Caki2 (cell line): ENCODE results near the gene GGT6. TPM values are rescaled to one million over a fixed set of nuclear protein-coding genes. Genes with fewer than 3 reads are reported as not detected.

Experiments
- DNase-seq: peaks from one replicate; pipeline ENCODE4 v3.0.0-alpha.2; 2015; ENCODE audit warnings: low read depth
- in situ Hi-C: cut with HindIII; loops from 2 replicates; pipeline ENCODE4 v1.10.0; 2016; ENCODE audit warnings: low sequenced_read_pairs, low pct_unique_long_range_greater_than_20kb, mixed read lengths
- total RNA-seq: library from RNA; depleted of rRNA; stranded (reverse); fragments of >200 nt; shearing (Covaris generic); gene quantifications from 2 replicates; pipeline ENCODE4 v1.2.3, GENCODE V29; 2014; ENCODE audit warnings: low replicate concordance

The GGT6 gene
- total RNA-seq, 1 experiment from 2014 or later = not detected

DNA sequence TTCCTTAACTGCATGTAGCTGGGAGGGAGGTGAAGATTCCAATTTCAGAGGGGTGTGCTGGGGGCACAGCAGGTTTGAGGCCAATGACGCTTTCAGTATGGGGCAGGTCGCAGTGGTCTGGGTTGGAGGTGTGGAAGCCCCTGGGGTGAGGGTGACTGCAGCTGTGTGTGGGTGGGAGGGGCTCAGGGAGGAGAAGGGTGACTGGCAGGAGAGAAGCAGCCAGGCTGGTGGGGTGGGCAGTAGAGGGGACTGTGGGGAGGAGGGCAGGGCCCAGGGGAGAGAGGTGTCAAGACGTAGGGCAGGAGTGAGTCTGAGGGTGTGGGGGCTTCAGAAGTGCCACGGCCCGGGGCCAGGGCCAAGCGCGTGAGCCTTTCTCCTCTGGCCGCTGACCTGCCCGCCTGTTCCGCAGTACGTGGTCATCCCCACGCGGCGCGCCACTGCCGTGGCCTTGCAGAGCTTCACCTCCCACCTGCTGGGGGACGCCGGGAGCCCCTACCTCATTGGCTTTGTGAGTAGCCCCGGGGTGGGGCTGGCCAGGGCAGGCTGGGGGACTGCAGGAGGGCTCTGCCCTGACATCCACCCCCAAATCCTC is 24.6 kb downstream of the GGT6 start:
- in situ Hi-C loops = no loop called here
- DNase-seq = no peak

DNA sequence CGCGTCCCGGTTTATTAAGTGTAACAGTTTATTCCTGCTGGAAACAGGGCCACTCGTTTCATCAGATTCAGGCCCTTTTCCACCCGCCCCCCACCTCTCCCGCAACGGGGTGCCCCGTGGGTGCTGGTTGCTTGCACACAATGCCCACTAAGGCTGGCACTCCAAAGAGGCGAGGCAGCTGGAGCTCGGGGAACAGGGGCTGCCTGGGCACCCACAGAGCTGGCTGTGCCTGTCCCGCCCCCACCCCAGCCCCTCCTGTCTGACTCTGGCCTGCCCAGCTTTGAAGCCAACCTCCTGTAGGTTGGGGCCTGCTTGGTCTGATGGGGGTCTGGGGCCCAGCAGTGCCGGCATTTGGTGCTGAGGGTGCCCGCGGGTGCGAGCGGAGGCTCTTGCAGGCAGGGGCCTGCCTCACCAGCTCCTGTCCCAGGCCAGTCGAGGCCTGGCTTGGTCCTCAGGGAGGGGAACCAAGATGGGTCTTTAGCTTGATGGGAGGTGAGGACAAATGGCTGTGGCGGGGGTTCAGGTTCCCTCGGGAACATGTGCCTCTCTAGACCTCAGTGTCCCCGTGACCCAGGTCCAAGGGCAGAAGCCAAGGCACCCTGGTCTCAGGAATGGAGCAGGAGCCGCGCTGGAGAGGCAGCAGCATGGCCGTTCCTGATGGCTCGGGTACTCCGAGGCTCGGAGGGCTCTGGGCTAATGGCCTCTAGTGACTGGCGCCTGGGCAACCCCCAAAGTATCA is 25.3 kb downstream of the GGT6 start:
- DNase-seq = no peak
- in situ Hi-C loops = no loop called here

DNA sequence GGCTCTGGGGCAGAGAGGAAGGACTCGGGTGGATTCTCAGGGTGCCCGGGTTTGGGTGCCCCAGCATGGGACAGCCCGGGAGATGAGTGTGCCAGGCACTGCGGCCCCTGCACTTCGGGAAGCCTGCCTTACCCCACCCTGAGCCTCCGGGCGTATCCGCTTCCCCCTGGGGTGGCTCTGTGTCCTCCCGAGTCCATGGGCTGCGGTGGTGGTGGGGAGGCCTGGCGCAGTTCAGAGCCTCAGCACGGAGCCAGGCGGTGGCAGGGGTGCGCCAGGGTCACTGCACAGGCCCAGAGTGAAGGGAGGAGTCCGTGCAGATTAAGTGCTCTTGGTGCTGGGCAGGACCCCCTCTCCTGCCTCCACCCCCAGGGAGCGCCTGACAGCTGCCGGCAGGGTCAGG is 25.9 kb downstream of the GGT6 start:
- in situ Hi-C loops = no loop called here

DNA sequence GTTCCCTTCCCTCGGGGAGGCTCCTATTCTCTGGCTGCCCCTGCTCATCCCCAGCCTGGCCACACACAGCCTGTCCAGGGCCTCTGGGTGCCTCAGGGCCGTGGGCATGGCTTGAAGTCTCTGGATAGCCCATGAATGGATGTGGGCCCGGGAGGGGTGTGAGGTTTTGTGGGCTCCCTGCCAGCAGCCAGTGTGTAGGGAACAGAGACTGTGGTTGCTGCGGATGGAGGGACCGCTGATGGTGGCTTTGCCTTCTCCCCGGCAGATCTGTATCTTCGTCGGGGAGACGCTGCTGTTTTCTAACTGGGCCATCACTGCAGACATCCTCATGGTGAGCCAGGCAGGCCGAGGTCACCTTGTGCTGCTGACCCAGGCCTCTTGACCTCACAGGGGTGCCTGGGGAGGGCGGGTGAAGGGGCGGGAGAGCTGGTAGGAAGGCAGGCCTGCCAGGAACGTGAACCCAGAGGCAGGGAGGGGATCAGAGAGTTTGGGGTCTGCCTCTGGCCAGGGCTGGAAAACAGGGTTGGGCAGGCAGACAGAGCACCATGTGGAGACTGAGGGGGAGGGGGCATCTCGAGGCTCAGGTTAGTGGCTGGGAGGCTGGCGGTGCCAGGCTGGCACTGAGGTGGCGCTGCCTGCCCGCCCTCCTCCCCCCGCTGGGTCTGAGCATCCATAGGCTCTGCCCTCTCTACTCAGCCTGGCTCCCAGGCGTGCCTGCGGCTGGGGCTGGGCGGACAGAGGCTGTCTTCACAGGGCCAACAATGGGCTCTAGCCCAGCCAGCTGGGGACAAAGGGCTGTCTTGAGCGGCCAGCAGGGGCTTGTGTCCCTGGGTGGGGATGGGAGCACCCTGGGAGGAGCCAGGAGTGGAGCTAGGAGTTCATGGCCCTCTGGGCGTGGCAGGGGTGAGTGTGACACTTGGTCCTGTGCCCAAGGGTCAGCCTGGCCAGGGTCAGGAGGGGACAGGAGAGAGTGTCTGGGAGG is 26.6 kb downstream of the GGT6 start:
- DNase-seq = no peak
- in situ Hi-C loops = no loop called here

More for the DNA sequence above, 25.9 kb downstream of the GGT6 start:
- DNase-seq = no peak

DNA sequence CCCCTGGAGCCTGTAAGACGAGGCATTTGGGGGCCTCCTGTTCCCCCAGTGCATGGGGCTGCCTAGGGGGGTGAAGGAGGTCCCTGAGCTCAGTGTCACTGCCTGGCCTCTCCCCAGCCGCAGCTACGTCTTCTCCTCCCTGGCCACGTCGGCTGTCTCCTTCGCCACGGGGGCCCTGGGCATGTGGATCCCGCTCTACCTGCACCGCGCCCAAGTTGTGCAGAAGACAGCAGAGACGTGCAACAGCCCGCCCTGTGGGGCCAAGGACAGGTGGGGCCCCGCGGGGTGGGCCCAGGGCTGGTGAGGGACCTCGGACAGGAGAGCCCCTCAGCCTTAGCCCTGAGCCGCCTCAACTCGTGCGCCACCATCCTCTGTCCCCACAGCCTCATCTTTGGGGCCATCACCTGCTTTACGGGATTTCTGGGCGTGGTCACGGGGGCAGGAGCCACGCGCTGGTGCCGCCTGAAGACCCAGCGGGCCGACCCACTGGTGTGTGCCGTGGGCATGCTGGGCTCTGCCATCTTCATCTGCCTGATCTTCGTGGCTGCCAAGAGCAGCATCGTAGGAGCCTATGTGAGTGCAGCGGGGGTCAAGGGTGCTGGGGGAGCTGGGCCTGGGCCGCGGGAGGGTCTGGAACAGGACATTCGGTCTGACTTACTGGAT is 27.4 kb downstream of the GGT6 start:
- DNase-seq = no peak
- in situ Hi-C loops = no loop called here

DNA sequence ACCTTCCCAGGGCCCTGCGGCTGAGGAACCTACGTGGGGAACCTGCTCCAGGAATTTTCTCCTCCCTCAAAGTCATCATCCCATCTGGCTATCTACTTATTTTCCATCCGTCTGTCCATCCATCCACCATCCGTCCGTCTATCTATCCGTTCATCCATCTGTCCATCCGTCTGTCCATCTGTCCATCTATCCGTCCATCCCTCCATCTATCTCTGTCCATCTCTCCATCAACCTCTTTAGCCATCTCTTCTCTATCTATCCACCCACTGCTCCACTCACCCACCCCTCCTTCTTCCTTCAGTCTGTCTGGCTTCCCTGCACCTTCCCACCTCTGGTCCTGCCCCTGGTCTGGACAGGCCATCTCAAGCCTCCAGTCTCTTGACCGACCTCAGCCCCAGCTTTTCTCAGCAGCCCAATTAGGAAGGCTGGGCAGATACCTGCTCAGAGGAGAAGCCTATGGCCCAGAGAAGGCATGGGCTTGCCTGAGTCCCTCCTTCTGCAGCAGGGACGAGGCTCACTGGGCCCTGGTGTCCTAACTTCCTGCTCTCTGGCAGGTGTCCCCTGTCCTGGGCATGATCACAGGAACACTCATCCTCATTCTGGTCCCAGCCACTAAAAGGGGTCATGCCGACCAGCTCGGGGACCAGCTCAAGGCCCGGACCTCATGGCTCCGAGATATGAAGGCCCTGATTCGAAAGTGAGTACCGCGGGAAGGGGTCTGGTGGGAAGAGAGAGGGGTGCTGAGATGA is 28.2 kb downstream of the GGT6 start:
- in situ Hi-C loops = no loop called here
- no peak for DNase-seq

DNA sequence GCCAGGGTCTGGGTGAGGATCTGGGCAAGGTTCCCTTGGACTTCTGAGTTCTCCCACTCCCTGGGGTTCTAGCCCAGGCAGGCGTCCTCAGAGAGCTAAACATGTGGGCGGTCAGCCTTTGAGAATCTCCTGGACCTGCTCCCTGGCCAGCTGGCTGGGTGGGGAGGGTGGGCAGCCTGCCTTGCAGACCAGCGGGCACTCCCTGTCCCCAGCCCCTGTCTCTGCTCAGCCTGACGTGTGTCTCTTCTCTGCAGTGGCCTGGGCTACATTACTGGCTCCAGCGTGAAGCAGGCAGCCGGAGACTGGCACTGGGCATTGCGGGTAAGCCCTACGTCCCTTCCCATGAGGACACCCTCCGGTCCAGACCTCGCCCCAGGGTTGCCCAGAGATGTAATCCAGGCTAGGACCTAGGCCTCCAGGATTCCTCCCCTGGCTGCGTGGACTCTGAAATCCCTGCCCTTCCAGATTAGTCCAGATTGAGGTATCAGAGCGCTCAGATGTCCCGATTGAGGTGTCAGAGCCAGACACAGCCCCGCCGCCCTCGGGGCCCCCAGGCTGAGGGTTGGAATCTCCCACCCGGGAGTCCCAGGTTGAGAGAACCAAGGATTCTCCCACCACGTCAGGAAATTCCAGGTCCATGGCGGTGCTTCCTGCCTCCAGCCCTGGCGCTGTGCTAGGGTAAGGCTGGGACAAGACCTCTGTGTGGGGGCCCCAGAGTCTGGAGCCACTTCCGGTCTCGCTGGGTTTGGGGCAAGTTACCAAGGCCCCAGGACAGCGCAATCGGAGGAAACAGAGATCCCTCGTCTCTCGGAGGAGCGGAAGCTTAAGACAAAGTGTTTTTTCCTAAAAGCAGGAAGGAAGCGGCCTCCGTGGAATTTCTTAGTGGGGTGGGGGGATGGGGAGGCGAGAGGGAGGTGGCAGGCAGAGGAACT is 29.3 kb downstream of the GGT6 start:
- in situ Hi-C loops = no loop called here
- no peak for DNase-seq

DNA sequence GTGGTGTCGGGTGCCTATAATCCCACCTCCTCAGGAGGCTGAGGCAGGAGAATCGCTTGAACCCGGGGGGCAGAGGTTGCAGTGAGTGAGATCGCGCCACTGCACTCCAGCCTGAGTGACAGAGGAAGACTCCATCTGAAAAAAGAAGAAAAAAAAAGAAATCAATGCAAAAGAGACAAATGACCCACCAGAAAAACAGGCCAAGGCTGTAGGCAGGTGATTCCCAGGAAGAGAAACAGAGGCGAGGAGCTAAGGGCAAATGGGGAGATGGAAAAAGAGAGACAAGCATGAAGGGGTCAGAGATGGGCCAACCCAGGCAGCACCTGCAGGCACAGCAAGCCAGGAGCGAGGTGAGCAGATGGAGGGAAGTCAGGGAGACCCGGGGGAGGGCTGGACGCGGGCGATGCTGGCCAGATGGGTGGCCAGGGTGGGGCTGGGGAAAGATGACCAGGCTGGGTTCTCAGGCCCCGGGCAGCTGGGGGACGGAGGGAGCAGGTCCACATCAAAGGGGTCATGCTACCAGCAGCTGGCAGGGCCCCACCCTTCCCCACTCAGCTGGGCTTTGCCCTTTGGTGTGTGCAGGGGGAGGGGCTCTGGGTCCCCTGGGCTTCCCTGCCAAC is 30.7 kb downstream of the GGT6 start:
- in situ Hi-C loops = no loop called here
- no peak for DNase-seq

DNA sequence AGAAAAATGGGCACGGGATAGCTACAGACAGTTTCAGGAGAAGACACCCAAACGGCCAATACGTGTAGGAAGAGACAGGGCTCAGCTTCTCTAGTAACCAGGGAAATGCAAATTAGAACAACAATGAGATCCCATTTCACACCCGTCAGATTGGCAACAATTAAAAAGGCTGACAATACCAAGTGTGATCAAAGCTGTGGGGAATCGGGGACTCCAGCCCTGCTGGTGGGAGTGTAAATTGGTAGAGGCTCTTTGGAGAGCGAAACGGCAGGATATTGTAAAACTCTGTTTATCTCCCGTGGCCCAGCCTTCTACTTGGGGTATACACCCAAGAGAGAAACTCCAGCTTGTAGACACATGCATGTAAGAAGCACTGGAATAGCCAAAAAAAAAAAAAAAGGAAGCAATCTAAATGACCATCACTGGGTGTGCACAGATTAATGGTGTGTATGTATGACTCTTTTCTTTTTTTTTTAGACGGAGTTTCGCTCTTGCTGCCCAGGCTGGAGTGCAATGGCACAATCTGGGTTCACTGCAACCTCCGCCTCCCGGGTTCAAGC is 32.7 kb downstream of the GGT6 start:
- in situ Hi-C loops = no loop called here
- no peak for DNase-seq

DNA sequence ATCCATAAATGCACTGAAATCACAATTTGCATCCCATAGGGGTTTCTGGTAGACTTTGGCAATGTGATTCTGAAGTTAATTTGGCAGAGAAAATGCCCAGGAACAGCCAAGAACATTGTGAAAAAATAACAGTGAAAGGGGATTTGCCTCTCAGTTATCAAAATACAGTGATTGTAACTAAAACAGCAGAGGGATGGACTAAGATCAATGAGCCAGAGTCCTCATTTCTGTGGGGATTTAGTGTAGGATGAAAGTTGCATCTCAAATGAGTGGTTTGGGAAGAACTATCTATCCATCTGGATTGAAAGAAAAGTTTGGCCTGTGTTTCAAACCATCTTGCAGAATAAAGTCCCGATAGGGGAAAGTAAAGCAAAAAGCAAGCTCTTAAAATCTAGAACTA is 33.2 kb downstream of the GGT6 start:
- DNase-seq = no peak
- in situ Hi-C loops = no loop called here

DNA sequence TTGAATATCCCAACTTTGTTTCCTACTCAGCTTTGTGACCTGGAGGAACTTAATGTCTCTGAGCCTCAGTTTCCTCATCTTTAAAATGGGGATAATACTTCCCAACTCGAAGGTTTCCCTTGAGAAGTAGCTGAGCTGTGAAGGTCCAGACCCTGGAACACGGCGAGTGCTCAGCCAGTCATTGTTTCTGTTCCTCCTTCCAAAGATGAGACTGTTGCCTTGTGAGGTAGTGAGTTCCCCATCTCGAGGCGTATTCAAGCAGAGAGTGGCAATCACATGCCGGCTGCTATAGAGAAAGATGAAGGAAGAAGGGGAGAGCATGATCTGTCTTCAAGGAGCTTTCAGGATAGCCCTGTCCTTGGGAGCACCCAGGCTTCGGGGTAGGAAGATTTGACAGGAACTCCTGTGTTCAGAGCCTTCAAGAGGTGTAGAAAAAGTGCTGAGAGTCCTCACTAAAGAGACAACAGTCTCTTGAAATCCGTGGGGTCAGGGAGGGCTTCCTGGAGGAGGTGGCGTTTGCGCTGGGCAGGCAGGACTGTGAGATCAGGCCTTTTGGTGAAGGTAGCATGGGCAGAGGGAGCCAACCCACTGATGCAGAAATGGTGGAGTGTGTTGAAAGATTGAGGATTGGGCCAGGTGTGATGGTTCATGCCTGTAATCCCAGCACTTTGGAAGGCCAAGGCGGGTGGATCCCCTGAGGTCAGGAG is 34.5 kb downstream of the GGT6 start:
- DNase-seq = no peak
- in situ Hi-C loops = no loop called here

DNA sequence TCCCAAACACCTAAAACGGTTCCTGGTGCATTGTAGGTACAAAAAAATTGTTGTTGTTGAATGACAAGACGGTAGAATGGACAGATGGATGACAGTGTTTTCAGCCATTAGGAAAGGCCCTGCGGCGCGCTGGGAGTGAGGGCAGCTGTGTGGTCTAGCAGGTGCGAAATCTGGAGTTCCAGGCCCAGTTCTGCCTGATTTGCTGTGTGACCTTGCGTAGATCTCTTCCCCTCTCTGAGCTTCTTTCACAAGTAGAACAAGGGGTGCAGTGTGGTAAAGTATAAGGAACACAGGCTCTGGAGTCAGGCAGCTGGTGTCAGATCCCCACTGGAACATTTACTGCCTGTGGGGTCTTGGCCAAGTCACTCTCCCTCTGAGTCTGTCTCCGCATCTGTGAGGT is 36.4 kb downstream of the GGT6 start:
- in situ Hi-C loops = no loop called here

DNA sequence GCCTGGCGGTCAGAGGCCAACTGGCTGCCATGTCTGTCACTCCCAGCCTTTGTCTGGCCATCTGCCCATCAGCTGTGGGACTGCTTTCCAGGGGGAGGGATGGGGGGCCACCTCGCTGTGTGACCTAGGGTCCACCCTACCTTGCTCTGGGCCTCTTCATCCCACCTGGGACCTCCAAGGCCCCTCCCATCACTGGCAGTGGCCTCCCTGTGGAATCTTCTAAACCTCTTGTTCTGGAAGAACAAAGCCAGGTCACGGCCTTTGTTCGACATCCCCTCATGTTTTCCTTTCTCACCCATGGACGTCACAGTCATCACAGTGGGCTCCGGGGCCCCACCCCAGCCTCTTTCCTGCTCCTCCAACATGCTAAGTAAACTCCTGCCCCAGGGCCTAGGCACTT is 37.7 kb downstream of the GGT6 start:
- in situ Hi-C loops = no loop called here
- no peak for DNase-seq

More for the DNA sequence above, 36.4 kb downstream of the GGT6 start:
- DNase-seq = no peak

DNA sequence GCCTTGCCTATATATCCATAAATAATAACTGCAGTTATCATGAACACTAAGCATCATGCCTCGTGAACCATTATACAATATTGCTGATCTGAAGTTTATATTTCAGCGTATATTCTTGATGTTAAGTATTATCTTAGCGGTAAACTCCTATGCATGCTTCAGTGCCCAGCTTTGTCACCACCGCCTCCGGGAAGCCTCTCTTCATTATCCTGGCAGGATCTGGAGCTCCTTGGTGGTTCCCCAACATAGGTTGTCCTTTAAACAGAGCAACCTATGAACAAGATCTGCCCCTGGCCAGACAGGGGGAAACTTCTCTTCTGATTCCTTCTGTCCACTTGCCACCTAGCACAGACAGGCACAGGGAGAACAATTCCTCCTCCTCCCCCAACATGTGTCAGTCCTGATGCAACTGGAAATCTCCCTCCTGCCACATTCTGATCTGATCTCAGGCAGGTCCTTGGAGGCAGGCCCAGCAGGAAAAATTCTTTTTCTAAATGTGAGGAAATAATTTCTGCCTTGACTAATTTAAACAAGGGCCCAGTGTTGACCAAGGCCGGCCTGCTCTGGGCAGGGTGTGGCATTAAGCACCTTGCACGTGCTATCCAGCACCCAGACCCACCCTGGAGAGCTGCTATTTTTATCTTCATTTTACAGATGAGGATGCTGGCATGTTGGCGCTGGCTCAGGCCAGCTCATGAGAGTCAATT is 39.3 kb downstream of the GGT6 start:
- DNase-seq = peak; percentile 39
- in situ Hi-C loops = no loop called here
